Keratinocyte (primary cell): ENCODE measurements around the gene TNKS1BP1. TPM values are rescaled to one million over a fixed set of nuclear protein-coding genes. Genes with fewer than 3 reads are reported as not detected.

Source experiments
- DNase-seq: peaks from one replicate; pipeline ENCODE4 v3.0.0-alpha.2; 2011; ENCODE audit warnings: low read depth, missing footprints, low spot score
- FAIRE-seq: peaks from 2 replicates; lab custom pipeline; 2011; peaks lifted over from hg19 to GRCh38; lab: Jason Lieb, UNC
- H2AFZ ChIP-seq: 2 replicates; pipeline ENCODE4 v1.6.0; 2012; ENCODE audit warnings: low read length, control low read depth, inconsistent platforms; ENCODE audit not compliant: control insufficient read depth
- H3K27ac ChIP-seq: 2 replicates; pipeline ENCODE4 v1.5.1; 2011; ENCODE audit warnings: low read length; ENCODE audit not compliant: control insufficient read depth, insufficient read depth
- H3K27me3 ChIP-seq: 3 replicates; pipeline ENCODE4 v1.6.0; 2011; ENCODE audit warnings: low read length; ENCODE audit not compliant: control insufficient read depth, insufficient read depth; ENCODE audit errors: extremely low read depth
- H3K36me3 ChIP-seq, 2 experiments: 2 replicates in 1 of 2; 3 replicates in 1 of 2; pipeline ENCODE4 v1.5.1; 2011; ENCODE audit warnings: low read length in 2 of 2, mild to moderate bottlenecking in 1 of 2; ENCODE audit not compliant: control insufficient read depth in 2 of 2, insufficient read depth in 2 of 2; ENCODE audit errors: extremely low read depth in 1 of 2
- H3K4me1 ChIP-seq: 3 replicates; pipeline ENCODE4 v1.5.1; 2011; ENCODE audit warnings: low read length; ENCODE audit not compliant: control insufficient read depth, insufficient read depth; ENCODE audit errors: extremely low read depth
- H3K4me2 ChIP-seq: 3 replicates; pipeline ENCODE4 v1.6.0; 2011; ENCODE audit warnings: low read depth, low read length; ENCODE audit not compliant: control insufficient read depth, insufficient read depth; ENCODE audit errors: extremely low read depth
- H3K4me3 ChIP-seq, 3 experiments: fragments of 200-600 bp in 1 of 3; sonication (generic) in 1 of 3; 2 replicates in 2 of 3; 3 replicates in 1 of 3; pipeline ENCODE4 v1.5.1; 2011 to 2016; ENCODE audit warnings: low read length in 3 of 3, mild to moderate bottlenecking in 3 of 3, control low read depth in 2 of 3, inconsistent platforms in 1 of 3, low read depth in 1 of 3, mixed read lengths in 1 of 3, mixed run types in 1 of 3, moderate library complexity in 1 of 3; ENCODE audit not compliant: control insufficient read depth in 2 of 3, insufficient read depth in 2 of 3; ENCODE audit errors: extremely low read depth in 1 of 3
- H3K79me2 ChIP-seq: 2 replicates; pipeline ENCODE4 v1.6.0; 2012; ENCODE audit warnings: low read length; ENCODE audit not compliant: control insufficient read depth, insufficient read depth
- H3K9ac ChIP-seq: 3 replicates; pipeline ENCODE4 v1.6.0; 2011; ENCODE audit warnings: low read length; ENCODE audit not compliant: control insufficient read depth, insufficient read depth; ENCODE audit errors: extremely low read depth
- H3K9me1 ChIP-seq: 3 replicates; pipeline ENCODE4 v1.6.0; 2011; ENCODE audit warnings: low read length; ENCODE audit not compliant: control insufficient read depth, insufficient read depth; ENCODE audit errors: extremely low read depth
- H3K9me3 ChIP-seq: 2 replicates; pipeline ENCODE4 v1.5.1; 2012; ENCODE audit warnings: low read depth, low read length; ENCODE audit not compliant: control insufficient read depth
- H4K20me1 ChIP-seq: 3 replicates; pipeline ENCODE4 v1.6.0; 2011; ENCODE audit warnings: low read length; ENCODE audit not compliant: control insufficient read depth, insufficient read depth; ENCODE audit errors: extremely low read depth
- EZH2 ChIP-seq: IDR thresholded peaks from one replicate; pipeline ENCODE4 v1.6.1; 2012; ENCODE audit warnings: inconsistent platforms, mild to moderate bottlenecking, low read length, moderate library complexity
- dilution Hi-C: fragments of 300-500 bp; cut with MboI; formaldehyde crosslinking; loops from one replicate; pipeline ENCODE4 v1.7.0; 2020; ENCODE audit warnings: low sequenced_read_pairs; ENCODE audit not compliant: extremely low pct_ligation_motif_present
- polyA plus RNA-seq, 5 experiments: library from polyadenylated mRNA; depleted of rRNA in 3 of 5; stranded (reverse) in 3 of 5; stranded (forward) in 1 of 5; unstranded in 1 of 5; fragments of >200 nt; gene quantifications; 1 replicate in 1 of 5; 2 replicates in 3 of 5; 3 replicates in 1 of 5; pipeline versions ENCODE4 v1.2.1 to v1.2.3, GENCODE V29; 2011 to 2012; ENCODE audit warnings: missing spikeins in 2 of 5, low read depth in 1 of 5, low replicate concordance in 1 of 5
- TF ChIP-seq, protein P1 (sequence below), 3 experiments: IDR thresholded peaks in 1 of 3; conservative IDR thresholded peaks in 1 of 3; optimal IDR thresholded peaks in 1 of 3; 2 replicates in 2 of 3; 3 replicates in 1 of 3; pipeline versions ENCODE3 to v1.5.1; 2011; ENCODE audit warnings: low read length in 3 of 3, mild to moderate bottlenecking in 3 of 3, moderate library complexity in 2 of 3, control low read depth in 1 of 3, inconsistent platforms in 1 of 3; ENCODE audit not compliant: insufficient read depth in 2 of 3; ENCODE audit errors: extremely low read depth in 1 of 3

The TNKS1BP1 gene
- polyA plus RNA-seq, 1 donor (not counting 4 experiments of a cell fraction or from before 2014, with no cell fraction given), result 88.3 TPM

DNA sequence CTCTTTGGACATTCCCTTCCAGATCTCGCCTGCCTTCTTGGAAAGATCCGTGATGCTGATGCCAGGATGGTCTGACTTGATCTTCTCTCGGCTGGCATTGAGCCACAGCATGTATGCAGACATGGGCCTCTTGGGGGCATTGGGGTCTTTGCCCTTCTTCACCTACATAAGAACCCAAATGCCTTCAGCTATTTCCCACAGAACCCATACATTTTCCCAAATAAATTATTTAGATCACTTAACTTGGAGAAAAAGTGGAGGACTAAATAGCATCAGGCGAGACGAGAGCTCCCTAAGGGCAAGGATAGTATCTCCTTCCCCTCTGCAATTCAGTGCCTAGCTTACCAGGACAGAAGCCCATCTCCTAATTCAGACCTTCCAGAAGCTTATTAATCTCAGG lies 3.0 kb upstream of the TNKS1BP1 start:
- no peaks in the 10 kb centered on the region for H3K9me1 ChIP-seq
- dilution Hi-C loops, result no loop called here
- DNase-seq (no peak), FAIRE-seq (no peak)
- no peaks in the 10 kb centered on the region for H3K27me3 ChIP-seq
- no peak overlapping the region for H3K9ac ChIP-seq
- peaks cover 41 to 58% of the 10 kb centered on the region in 2 experiments for H3K36me3 ChIP-seq
- H3K79me2 ChIP-seq, result peaks cover 23% of the 10 kb centered on the region
- H3K4me1 ChIP-seq, result peaks cover 23% of the 10 kb centered on the region
- H3K27ac ChIP-seq, result no peak overlapping the region
- no peak overlapping the region for H3K4me3 ChIP-seq
- no peak overlapping the region for H2AFZ ChIP-seq
- no peak overlapping the region for H3K4me2 ChIP-seq
- H4K20me1 ChIP-seq, result no peaks in the 10 kb centered on the region
- no peaks in the 10 kb centered on the region for H3K9me3 ChIP-seq
- TF ChIP-seq, protein P1, sequence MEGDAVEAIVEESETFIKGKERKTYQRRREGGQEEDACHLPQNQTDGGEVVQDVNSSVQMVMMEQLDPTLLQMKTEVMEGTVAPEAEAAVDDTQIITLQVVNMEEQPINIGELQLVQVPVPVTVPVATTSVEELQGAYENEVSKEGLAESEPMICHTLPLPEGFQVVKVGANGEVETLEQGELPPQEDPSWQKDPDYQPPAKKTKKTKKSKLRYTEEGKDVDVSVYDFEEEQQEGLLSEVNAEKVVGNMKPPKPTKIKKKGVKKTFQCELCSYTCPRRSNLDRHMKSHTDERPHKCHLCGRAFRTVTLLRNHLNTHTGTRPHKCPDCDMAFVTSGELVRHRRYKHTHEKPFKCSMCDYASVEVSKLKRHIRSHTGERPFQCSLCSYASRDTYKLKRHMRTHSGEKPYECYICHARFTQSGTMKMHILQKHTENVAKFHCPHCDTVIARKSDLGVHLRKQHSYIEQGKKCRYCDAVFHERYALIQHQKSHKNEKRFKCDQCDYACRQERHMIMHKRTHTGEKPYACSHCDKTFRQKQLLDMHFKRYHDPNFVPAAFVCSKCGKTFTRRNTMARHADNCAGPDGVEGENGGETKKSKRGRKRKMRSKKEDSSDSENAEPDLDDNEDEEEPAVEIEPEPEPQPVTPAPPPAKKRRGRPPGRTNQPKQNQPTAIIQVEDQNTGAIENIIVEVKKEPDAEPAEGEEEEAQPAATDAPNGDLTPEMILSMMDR (optimal IDR thresholded peaks at IDR 0.05 in 1 of 3, IDR thresholded peaks at IDR 0.05 in 1 of 3, conservative IDR thresholded peaks at IDR 0.05 in 1 of 3; ENCODE audit: extremely low read depth in 1 of 3, insufficient read depth in 2 of 3, low read length in 3 of 3), result no peak
- TF ChIP-seq EZH2, result no peak

GRCh38 chr11:57325735-57326048 lies 940 bp upstream of the TNKS1BP1 start:
- H3K4me2 ChIP-seq, result peak overlapping the region; percentile 83
- H3K36me3 ChIP-seq, result peaks cover 24 to 40% of the 10 kb centered on the region in 2 experiments
- no peak for DNase-seq
- H3K9me1 ChIP-seq, result peaks cover 2% of the 10 kb centered on the region
- H3K27me3 ChIP-seq, result no peaks in the 10 kb centered on the region
- no peaks in the 10 kb centered on the region for H3K9me3 ChIP-seq
- no peaks in the 10 kb centered on the region for H4K20me1 ChIP-seq
- H3K79me2 ChIP-seq, result peaks cover 25% of the 10 kb centered on the region
- TF ChIP-seq, protein P1 (optimal IDR thresholded peaks at IDR 0.05 in 1 of 3, IDR thresholded peaks at IDR 0.05 in 1 of 3, conservative IDR thresholded peaks at IDR 0.05 in 1 of 3; ENCODE audit: extremely low read depth in 1 of 3, insufficient read depth in 2 of 3, low read length in 3 of 3), result peak in 1 of 3 experiments; percentile 3
- TF ChIP-seq EZH2, result no peak
- H3K4me1 ChIP-seq, result peaks cover 38% of the 10 kb centered on the region
- H3K4me3 ChIP-seq, result peak overlapping the region; percentile 76 to 92 (median 87)
- FAIRE-seq, result peak; percentile 49
- dilution Hi-C loops, result no loop called here
- H3K27ac ChIP-seq, result peak overlapping the region; percentile 97
- H2AFZ ChIP-seq, result peak overlapping the region; percentile 71
- H3K9ac ChIP-seq, result peak overlapping the region; percentile 93
